NCI-H526 (cell line): ENCODE results near the gene LRRC63.
A peak's percentile ranks its signal among the peaks of the same experiment; 100 is the strongest.
"Not testable (repeated sequence)": the region's sequence is repeated elsewhere in the genome, so short reads cannot be mapped to it uniquely, and the experiment has no call there.

Source experiments
- DNase-seq, 2 experiments: peaks; one replicate each; lab custom pipeline; 2025; lab: John Stamatoyannopoulos, UW

The LRRC63 gene

GRCh38 chr13:46181840-46182490 lies 29.8 kb upstream of the LRRC63 start, which contains the start of gene LCP1:
TSS of gene LCP1 (minus strand) at chr13:46182177. CDS start at chr13:46159662, 22,515 bp downstream.
- no peak for DNase-seq

- DNase-seq, result no peak
Measured at GRCh38 chr13:46182491-46182877, 29.2 kb upstream of the LRRC63 start.

DNA sequence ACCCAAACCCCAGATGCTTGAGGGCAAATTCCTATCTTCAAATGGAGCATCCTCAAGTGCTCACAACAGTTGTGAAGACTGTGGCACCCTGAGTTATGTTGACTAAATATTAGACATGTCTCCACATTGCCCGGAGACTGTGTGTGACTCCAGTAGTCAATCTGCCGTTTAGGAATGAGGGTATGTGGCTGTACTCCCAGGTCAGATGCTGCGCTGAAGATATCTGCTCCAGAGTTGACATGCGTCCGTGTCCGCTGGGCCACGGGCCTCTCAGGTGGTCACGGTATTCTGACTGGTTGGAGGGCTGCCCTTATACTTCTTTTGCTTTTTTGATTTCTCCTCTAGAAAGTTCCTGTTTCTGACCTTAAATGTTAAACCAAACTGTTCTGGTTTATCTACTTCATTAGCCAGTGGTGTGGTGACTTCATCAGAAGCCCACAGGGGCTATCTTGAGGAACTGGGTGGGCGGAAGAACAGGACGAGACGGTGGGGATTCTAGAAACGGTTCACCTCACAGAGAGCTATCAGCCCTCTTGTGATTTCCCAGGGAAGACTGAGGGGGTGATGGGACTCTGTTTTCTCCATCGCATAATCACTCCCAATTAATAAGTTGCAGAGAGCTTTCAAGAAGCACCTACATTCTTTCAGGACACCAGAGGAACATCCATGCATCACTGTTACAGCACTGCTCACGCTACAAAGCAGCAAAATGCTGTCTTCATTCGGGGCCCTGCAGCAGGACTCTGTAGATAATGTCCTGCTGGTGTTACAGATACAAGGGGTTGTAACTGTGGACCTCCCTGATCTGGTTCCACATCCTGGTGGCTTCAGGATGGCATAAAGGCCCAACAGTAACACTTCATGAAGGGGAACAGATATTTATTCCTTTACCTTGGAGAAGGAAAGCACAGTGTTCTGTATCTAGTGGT lies 28.4 kb upstream of the LRRC63 start:
- DNase-seq, result no peak

DNA sequence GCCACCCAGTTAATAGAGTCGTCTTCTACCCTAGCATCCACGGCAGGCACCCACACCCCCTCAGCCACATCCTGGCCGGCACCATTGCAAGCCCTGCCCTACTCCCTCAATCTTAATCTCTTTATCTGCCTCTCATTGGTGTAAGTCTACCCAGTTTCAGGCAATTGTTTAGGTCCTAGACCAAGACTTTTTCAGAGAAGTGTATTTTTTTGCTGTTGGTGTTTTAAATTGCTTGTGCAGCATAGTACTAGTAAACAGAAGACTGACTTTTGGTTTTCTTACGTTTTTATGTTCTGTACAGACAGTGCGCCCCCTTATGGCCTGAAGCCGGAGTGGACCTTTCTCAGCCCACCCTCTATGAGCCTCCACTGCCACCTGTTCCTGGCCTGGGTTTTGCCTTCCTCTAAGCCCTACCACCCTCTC lies 27.4 kb upstream of the LRRC63 start:
- DNase-seq, result peak; percentile 11 to 71

- no peak for DNase-seq
Measured at GRCh38 chr13:46185634-46186033, 26.1 kb upstream of the LRRC63 start.

DNA sequence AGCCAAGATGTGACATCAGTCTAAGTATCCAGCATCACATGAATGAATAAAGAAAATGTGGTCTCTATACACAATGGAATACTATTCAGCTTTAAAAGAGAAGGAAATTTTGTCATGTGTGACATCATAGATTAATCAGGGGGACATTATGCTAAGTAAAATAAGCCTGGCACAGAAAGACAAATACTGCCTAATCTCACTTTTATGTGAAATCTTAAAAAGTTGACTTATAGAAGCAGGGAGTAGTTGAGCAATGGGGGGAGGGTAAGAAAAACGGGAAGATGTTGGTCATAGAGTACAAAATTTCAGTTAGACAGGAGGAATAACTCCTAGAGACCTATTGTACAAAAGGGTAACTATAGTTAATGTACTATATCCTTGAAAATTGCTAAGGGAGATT lies 19.3 kb upstream of the LRRC63 start:
- no peak for DNase-seq

GRCh38 chr13:46195016-46195415 lies 16.7 kb upstream of the LRRC63 start:
- no peak for DNase-seq

DNA sequence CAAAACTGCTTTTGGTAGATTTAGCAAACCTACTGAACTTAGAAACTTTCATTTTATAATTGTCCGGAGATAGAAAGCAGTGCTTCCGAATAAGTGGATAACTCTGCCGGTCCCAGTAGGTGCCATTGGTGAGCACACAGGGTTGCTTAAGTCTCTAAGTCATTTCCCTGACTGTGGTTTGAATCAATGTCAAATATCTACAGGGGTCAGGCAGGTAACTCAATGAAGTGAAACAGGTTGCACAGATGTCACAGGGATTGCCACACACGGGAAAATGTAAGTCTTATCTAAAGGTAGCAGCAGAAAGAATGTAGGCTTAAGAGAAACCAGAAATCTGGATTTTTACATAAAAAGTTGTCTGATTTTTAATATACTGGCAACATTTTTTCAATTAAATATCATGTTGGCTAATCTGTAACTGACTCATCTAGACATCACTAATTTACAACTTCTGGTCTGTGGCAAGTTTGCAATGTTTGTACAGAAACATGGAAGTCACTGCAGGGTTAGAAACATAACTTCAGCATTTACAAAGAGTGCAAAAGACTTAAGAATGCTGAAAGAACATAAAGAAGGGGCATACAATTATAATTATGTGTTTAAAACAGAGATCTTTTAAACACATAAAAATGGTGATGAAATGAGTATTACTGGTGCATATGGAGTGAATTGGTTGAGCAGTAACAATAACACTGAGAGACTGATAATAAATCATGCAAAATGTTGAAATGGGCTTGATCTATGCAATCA lies 14.3 kb upstream of the LRRC63 start:
- DNase-seq, result no peak

- DNase-seq, result no peak
Measured at GRCh38 chr13:46198696-46199193, 13.0 kb upstream of the LRRC63 start.

GRCh38 chr13:46202188-46202795 lies 9.4 kb upstream of the LRRC63 start:
- DNase-seq, result no peak

DNA sequence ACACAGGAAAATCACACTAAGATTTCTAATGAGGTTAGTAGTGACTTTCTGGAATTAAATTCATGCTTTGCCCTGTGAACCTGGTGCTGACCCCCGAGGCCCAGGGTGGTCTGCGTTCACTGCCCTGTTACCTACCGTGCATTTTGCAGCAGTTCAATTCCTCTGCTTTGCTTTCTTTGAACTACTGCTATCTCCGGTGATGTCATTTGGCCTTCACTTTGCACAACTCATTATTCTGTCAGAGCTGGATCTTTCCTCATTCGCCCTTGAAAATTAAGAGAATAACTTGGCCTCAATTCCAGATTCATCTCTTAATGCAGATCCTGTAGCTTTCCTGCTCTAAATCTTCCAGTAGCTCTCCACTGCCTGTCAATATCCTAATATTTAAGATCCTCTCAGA lies 8.8 kb upstream of the LRRC63 start:
- DNase-seq, result no peak

GRCh38 chr13:46206143-46206542 lies 5.6 kb upstream of the LRRC63 start:
- DNase-seq, result peak in 1 of 2 experiments; percentile 17

DNA sequence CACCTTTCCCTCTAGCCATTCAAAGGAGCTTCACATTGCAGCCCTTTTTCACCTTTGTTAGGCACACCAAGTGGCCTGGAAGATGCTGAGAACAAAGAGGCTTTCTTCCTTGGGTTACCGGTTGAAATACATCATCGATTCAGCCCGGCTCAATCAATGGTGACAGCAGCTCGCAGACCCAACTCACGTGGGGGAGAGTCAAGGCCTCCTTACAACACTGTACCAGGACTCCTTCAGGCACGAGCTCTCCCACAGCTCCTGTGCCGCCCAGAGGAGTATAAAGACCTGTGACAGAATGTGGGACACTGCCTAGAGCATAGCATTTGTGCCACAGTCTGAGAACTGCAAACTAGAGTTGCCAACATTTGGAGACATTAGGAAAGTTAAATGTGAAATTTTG lies 3.9 kb upstream of the LRRC63 start:
- no peak for DNase-seq

DNA sequence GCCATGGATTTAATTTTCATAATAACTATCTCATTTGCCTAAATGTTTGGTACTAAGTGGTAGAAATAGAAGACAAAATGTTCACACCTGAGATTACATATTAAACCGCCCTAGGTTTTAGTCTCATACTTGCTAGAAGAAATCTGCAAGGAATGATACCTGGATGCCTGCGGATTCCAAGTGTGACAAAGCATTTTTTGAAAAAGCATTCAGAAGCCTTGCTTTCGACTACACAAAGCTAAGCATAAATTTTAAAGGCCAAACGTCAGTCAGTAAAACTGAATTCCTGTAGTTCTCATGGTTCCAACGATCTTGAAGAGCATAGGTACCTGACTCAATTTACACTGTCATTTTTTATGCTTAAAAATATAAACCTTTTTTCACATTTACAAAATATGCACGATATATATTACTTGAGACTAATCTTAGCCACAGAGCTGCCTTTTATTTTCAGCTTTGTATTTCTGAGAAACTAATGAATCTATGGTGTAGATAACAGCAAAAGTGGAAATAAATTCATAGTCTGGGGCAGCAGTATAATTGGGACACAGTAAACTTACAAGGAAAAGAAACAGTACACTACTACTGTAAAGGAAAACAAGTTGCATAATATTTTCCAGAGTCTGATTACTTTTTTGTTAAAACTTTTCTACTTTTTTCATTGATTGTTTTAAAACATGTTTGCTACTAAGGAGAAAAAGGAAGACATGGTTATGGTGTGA lies 1.2 kb upstream of the LRRC63 start:
- no peak for DNase-seq

DNA sequence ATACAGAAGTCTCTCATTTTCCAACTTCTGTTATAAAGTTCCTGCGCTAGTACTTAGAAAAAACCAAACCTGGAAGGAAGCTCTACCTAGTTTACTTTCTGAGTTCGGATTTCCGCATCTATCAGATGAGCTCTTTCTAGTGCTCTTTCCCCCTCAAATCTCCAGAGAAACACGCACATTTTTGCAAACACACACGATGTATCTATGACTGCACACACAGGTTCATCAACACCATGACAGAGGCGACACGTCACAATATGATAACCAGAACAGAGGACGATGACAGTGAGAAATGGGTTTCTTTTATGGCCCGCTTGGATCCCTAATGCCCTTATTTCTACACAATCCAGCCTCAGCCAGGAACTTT lies 629 bp upstream of the LRRC63 start:
- DNase-seq, result peak in 1 of 2 experiments; percentile 41

GRCh38 chr13:46213242-46213641 lies 1.5 kb downstream of the LRRC63 start:
- DNase-seq, result no peak

DNA sequence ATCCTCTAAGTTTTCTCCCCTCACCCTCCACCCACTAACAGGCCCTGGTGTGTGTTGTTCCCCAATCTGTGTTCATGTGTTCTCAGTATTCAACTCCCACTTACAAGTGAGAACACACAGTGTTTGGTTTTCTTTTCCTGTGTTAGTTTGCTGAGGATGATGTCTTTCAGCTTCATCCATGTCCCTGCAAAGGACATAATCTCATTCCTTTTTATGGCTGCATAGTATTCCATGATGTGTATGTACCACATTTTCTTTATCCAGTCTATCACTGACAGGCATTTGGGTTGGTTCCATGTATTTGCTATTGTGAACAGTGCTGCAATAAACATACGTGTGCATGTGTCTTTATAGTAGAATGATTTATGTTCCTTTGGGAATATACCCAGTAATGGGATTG lies 3.0 kb downstream of the LRRC63 start:
- not testable (repeated sequence) for DNase-seq

DNA sequence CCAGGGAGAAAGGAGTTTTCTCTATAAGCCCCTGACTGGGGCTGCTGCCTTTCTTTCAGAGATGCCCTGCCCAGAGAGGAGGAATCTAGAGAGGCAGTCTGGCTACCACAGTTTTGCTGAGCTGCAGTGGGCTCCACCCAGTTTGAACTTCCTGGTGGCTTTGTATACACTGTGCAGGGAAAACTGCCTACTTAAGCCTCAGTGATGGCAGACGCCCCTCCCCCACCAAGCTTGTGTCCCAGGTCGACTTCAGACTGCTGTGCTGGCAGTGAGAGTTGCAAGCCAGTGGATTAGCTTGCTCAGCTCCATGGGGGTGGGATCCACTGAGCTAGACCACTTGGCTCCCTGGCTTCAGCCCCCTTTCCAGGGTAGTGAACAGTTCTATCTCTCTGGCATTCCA lies 8.5 kb downstream of the LRRC63 start:
- DNase-seq, result peak; percentile 27 to 64

- no peak for DNase-seq
Measured at GRCh38 chr13:46229251-46229650, 17.5 kb downstream of the LRRC63 start.

DNA sequence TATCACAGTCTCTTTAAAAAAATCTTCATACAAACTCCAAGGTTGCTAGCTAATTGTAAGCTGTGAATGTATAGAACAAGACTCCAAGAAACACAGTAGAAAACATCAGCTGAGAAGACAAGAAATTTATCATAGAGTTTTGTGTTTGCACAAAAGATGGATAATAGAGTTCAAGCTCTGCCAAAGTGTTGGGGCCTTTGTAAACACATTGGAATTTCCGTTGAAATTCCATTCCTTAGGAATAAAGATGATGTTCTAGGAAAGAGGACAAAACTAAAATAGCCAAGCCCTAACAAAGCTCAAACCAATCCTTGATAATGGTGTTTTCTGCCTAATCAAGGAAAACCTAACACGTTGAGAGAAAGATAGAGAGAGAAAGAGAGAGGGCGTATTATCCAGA lies 20.6 kb downstream of the LRRC63 start:
- no peak for DNase-seq

GRCh38 chr13:46235286-46235685 lies 23.6 kb downstream of the LRRC63 start:
- DNase-seq, result no peak
